Upper lobe of left lung (tissue), 6 donors: ENCODE data around the gene ZC3H8. TPM values are rescaled to one million over a fixed set of nuclear protein-coding genes. Genes with fewer than 3 reads are reported as not detected.
"Not testable (repeated sequence)": the region's sequence is repeated elsewhere in the genome, so short reads cannot be mapped to it uniquely, and the experiment has no call there.

ENCODE experiments used
- ATAC-seq, 2 donors: fragments of 200-7000 bp; cut with Tn5 transposase; one replicate each; pipeline ENCODE4 v1.9.1; 2022; ENCODE audit warnings: mild to moderate bottlenecking in 2 of 2, moderate library complexity in 2 of 2; ENCODE audit not compliant: low FRiP score in 2 of 2
- DNase-seq, 2 donors: peaks; one replicate each; pipeline ENCODE4 v3.0.0-alpha.2; 2019 to 2020
- H3K27ac ChIP-seq, 4 donors: fragments of 200-600 bp; sonication (generic); one replicate each; pipeline ENCODE4 v1.5.1; 2016 to 2019
- H3K27me3 ChIP-seq, 4 donors: fragments of 200-600 bp; sonication (generic); one replicate each; pipeline ENCODE4 v1.5.1; 2017 to 2019
- H3K36me3 ChIP-seq, 4 donors: fragments of 200-600 bp; sonication (generic); one replicate each; pipeline ENCODE4 v1.5.1; 2016 to 2019
- H3K4me1 ChIP-seq, 4 donors: fragments of 200-600 bp; sonication (generic); one replicate each; pipeline ENCODE4 v1.5.1; 2018 to 2019
- H3K4me3 ChIP-seq, 4 donors: fragments of 200-600 bp; sonication (generic); one replicate each; pipeline ENCODE4 v1.5.1; 2017 to 2019; ENCODE audit warnings: mild to moderate bottlenecking in 2 of 4, moderate library complexity in 1 of 4
- H3K9me3 ChIP-seq, 4 donors: fragments of 200-600 bp; sonication (generic); one replicate each; pipeline ENCODE4 v1.5.1; 2018 to 2019
- CTCF ChIP-seq, 6 experiments: fragments of 450-650 bp in 4 of 6; fragments of 200-600 bp in 2 of 6; sonication (generic) in 2 of 6; IDR thresholded peaks; one replicate each; pipeline ENCODE4 v1.5.1; 2016 to 2019; ENCODE audit warnings: antibody characterized with exemption in 6 of 6
- EP300 ChIP-seq, 4 donors: sonication (generic); formaldehyde crosslinking; IDR thresholded peaks; one replicate each; pipeline ENCODE4 v1.5.1; 2017; ENCODE audit warnings: antibody characterized with exemption in 4 of 4, control low read depth in 2 of 4
- POLR2A ChIP-seq, 4 donors: fragments of 450-650 bp; IDR thresholded peaks; one replicate each; pipeline ENCODE4 v1.5.1; 2016 to 2017; ENCODE audit warnings: antibody characterized with exemption in 4 of 4, mild to moderate bottlenecking in 2 of 4
- POLR2AphosphoS5 ChIP-seq, 2 donors: sonication (generic); formaldehyde crosslinking; IDR thresholded peaks; one replicate each; pipeline ENCODE4 v1.5.1; 2017; ENCODE audit warnings: antibody characterized with exemption in 2 of 2
- WGBS, 2 donors: methylation state at CpG; one replicate each; pipeline ENCODE4 v1.1.5; 2017 to 2018; 5-methylcytosine and 5-hydroxymethylcytosine counted together
- total RNA-seq, 6 donors: library from RNA; depleted of rRNA in 4 of 6; stranded (reverse); fragments of >200 nt in 4 of 6; gene quantifications; one replicate each; pipeline versions ENCODE4 v1.1.0 to v1.2.1, GENCODE V29; 2016 to 2021
- donor health status: DM: no; HTN: no; CAD: no; lungs with moderate emphysema.
- donor health status: DM: no; HTN: yes; CAD: no; lungs with severe emphysema.

Gene ZC3H8
- total RNA-seq, 6 donors from 2014 or later: 4.3 to 92.2 (median 10.1) TPM

GRCh38 chr2:112290088-112290487, 35.2 kb upstream of the ZC3H8 start:
- H3K4me3 ChIP-seq: no peak overlapping the region
- H3K4me1 ChIP-seq: no peaks in the 10 kb centered on the region
- no peak for DNase-seq
- no peaks in the 10 kb centered on the region for H3K36me3 ChIP-seq
- no peak overlapping the region for H3K27ac ChIP-seq
- no peak for ATAC-seq
- TF ChIP-seq POLR2AphosphoS5 (IDR thresholded peaks at IDR 0.05): no peak
- TF ChIP-seq CTCF (IDR thresholded peaks at IDR 0.05): no peak
- TF ChIP-seq EP300 (IDR thresholded peaks at IDR 0.05): no peak
- TF ChIP-seq POLR2A (IDR thresholded peaks at IDR 0.05): no peak
- H3K27me3 ChIP-seq: no peaks in the 10 kb centered on the region
- 71 to 88% methylated on average over 3 of the region's 3 CpGs for WGBS, 2 donors
- no peaks in the 10 kb centered on the region for H3K9me3 ChIP-seq

GRCh38 chr2:112283535-112283934, 28.7 kb upstream of the ZC3H8 start:
- 87 to 91% methylated on average over 2 of the region's 2 CpGs for WGBS, 2 donors
- H3K36me3 ChIP-seq, H3K9me3 ChIP-seq, H3K4me3 ChIP-seq, H3K27ac ChIP-seq, H3K27me3 ChIP-seq, DNase-seq, H3K4me1 ChIP-seq, ATAC-seq: not testable (repeated sequence)

GRCh38 chr2:112282066-112282465, 27.2 kb upstream of the ZC3H8 start:
- not testable (repeated sequence) for H3K4me3 ChIP-seq, H3K27me3 ChIP-seq, H3K27ac ChIP-seq, ATAC-seq, H3K9me3 ChIP-seq, H3K36me3 ChIP-seq, H3K4me1 ChIP-seq, DNase-seq
- WGBS, 2 donors: 94 to 98% methylated on average over 4 of the region's 4 CpGs

GRCh38 chr2:112277596-112278220, 22.9 kb upstream of the ZC3H8 start:
- H3K9me3 ChIP-seq: no peaks in the 10 kb centered on the region
- no peak for TF ChIP-seq POLR2AphosphoS5 (IDR thresholded peaks at IDR 0.05)
- TF ChIP-seq EP300 (IDR thresholded peaks at IDR 0.05): no peak
- TF ChIP-seq CTCF (IDR thresholded peaks at IDR 0.05): no peak
- TF ChIP-seq POLR2A (IDR thresholded peaks at IDR 0.05): no peak
- DNase-seq (no peak), ATAC-seq (no peak)
- H3K4me3 ChIP-seq: no peak overlapping the region
- H3K27me3 ChIP-seq: no peaks in the 10 kb centered on the region
- no peaks in the 10 kb centered on the region for H3K36me3 ChIP-seq
- 86 to 90% methylated on average over 5 of the region's 5 CpGs for whole genome bisulfite sequencing, 2 donors
- no peak overlapping the region for H3K27ac ChIP-seq
- H3K4me1 ChIP-seq: peaks cover 9 to 16% (median 10%) of the 10 kb centered on the region in 4 donors

GRCh38 chr2:112276954-112277353, 22.1 kb upstream of the ZC3H8 start:
- no peaks in the 10 kb centered on the region for H3K9me3 ChIP-seq
- peaks cover 9 to 16% (median 10%) of the 10 kb centered on the region in 4 donors for H3K4me1 ChIP-seq
- H3K36me3 ChIP-seq: no peaks in the 10 kb centered on the region
- 74 to 78% methylated on average over 5 of the region's 5 CpGs for whole genome bisulfite sequencing, 2 donors
- no peak for DNase-seq
- TF ChIP-seq POLR2AphosphoS5 (IDR thresholded peaks at IDR 0.05): no peak
- no peak for TF ChIP-seq EP300 (IDR thresholded peaks at IDR 0.05)
- TF ChIP-seq CTCF (IDR thresholded peaks at IDR 0.05): no peak
- no peak for TF ChIP-seq POLR2A (IDR thresholded peaks at IDR 0.05)
- peak overlapping the region in 2 of 4 donors; percentile 58 to 86 for H3K4me3 ChIP-seq
- H3K27ac ChIP-seq: peak overlapping the region in 1 of 4 donors; percentile 100
- no peak for ATAC-seq
- no peaks in the 10 kb centered on the region for H3K27me3 ChIP-seq
